Spleen (tissue), 7 donors: ENCODE data around the gene PRR15.

Experiments
- CTCF ChIP-seq, 11 experiments: fragments of 200-600 bp in 7 of 11; fragments of 450-650 bp in 4 of 11; sonication (generic) in 4 of 11; IDR thresholded peaks in 8 of 11; conservative IDR thresholded peaks in 3 of 11; 1 replicate in 7 of 11; 2 replicates in 4 of 11; pipeline versions ENCODE4 v1.4.0 to v1.8.0; 2016 to 2021; ENCODE audit warnings: antibody characterized with exemption in 11 of 11, inconsistent platforms in 4 of 11, mild to moderate bottlenecking in 1 of 11
- POLR2A ChIP-seq, 3 donors: fragments of 450-650 bp; IDR thresholded peaks; one replicate each; pipeline ENCODE4 v1.5.1; 2017; ENCODE audit warnings: antibody characterized with exemption in 3 of 3, mild to moderate bottlenecking in 1 of 3
- donor health status: DM: no; HTN: no; CAD: no; lungs with moderate emphysema.
- donor health status: DM: no; HTN: no; CAD: no.
- donor health status: DM: no; HTN: no; CAD: no.

- no peak for TF ChIP-seq CTCF (IDR thresholded peaks at IDR 0.05 in 8 of 11, conservative IDR thresholded peaks at IDR 0.05 in 3 of 11)
- TF ChIP-seq POLR2A (IDR thresholded peaks at IDR 0.05), result no peak
Measured at GRCh38 chr7:29606830-29607229, 43.2 kb downstream of the PRR15 start.
